Stimulated activated CD4-positive, alpha-beta T cell treated with anti-CD3 and anti-CD28 coated beads, Interleukin-1b, Interleukin-23, amount 100 ng/mL, for 24 hours (primary cell): ENCODE measurements around the gene GMCL1.
"Not testable (repeated sequence)": the region's sequence is repeated elsewhere in the genome, so short reads cannot be mapped to it uniquely, and the experiment has no call there.

Experiments used
- DNase-seq, 4 experiments: peaks; one replicate each; pipeline ENCODE4 v3.0.0-alpha.2; 2020; ENCODE audit warnings: low read depth in 4 of 4, low spot score in 1 of 4

The GMCL1 gene

GRCh38 chr2:69829256-69830044 lies at the start of gene GMCL1:
Gene GMCL1, plus strand, starts transcription at chr2:69829660. Its CDS starts 233 bp downstream, at chr2:69829893.
- DNase-seq: peak; percentile 97 to 98 (median 98)

GRCh38 chr2:69780921-69781320 lies 48.5 kb upstream of the GMCL1 start:
- no peak for DNase-seq

- no peak for DNase-seq
These were observed 47.9 kb upstream of the GMCL1 start for GRCh38 chr2:69781321-69782248.

- no peak for DNase-seq
These were observed 45.2 kb upstream of the GMCL1 start for GRCh38 chr2:69784228-69784627.

GRCh38 chr2:69785358-69785757 lies 44.1 kb upstream of the GMCL1 start:
- DNase-seq: no peak

- no peak for DNase-seq
These were observed 43.4 kb upstream of the GMCL1 start for GRCh38 chr2:69786052-69786560.

- DNase-seq: no peak
These were observed 40.2 kb upstream of the GMCL1 start for GRCh38 chr2:69789175-69789721.

- no peak for DNase-seq
These were observed 39.5 kb upstream of the GMCL1 start for GRCh38 chr2:69789772-69790600.

GRCh38 chr2:69790601-69790959 lies 38.9 kb upstream of the GMCL1 start:
- DNase-seq: no peak

- no peak for DNase-seq
These were observed 38.4 kb upstream of the GMCL1 start for GRCh38 chr2:69791045-69791444.

GRCh38 chr2:69796174-69796573 lies 33.3 kb upstream of the GMCL1 start:
- no peak for DNase-seq

GRCh38 chr2:69797235-69797634 lies 32.2 kb upstream of the GMCL1 start:
- no peak for DNase-seq

- DNase-seq: no peak
These were observed 31.6 kb upstream of the GMCL1 start for GRCh38 chr2:69797836-69798289.

- no peak for DNase-seq
These were observed 31.1 kb upstream of the GMCL1 start for GRCh38 chr2:69798290-69798908.

GRCh38 chr2:69798909-69799526 lies 30.4 kb upstream of the GMCL1 start:
- no peak for DNase-seq

GRCh38 chr2:69801745-69802290 lies 27.6 kb upstream of the GMCL1 start:
- DNase-seq: no peak

GRCh38 chr2:69802781-69803367 lies 26.6 kb upstream of the GMCL1 start:
- DNase-seq: not testable (repeated sequence)

GRCh38 chr2:69804416-69804815 lies 25.0 kb upstream of the GMCL1 start:
- DNase-seq: no peak

GRCh38 chr2:69805887-69806286 lies 23.6 kb upstream of the GMCL1 start:
- DNase-seq: no peak
